Upper lobe of left lung (tissue), 6 donors: ENCODE data around the gene FADS2. TPM values are rescaled to one million over a fixed set of nuclear protein-coding genes. Genes with fewer than 3 reads are reported as not detected.

Experiments
- ATAC-seq, 2 donors: fragments of 200-7000 bp; cut with Tn5 transposase; one replicate each; pipeline ENCODE4 v1.9.1; 2022; ENCODE audit warnings: mild to moderate bottlenecking in 2 of 2, moderate library complexity in 2 of 2; ENCODE audit not compliant: low FRiP score in 2 of 2
- DNase-seq, 2 donors: peaks; one replicate each; pipeline ENCODE4 v3.0.0-alpha.2; 2019 to 2020
- H3K27ac ChIP-seq, 4 donors: fragments of 200-600 bp; sonication (generic); one replicate each; pipeline ENCODE4 v1.5.1; 2016 to 2019
- H3K27me3 ChIP-seq, 4 donors: fragments of 200-600 bp; sonication (generic); one replicate each; pipeline ENCODE4 v1.5.1; 2017 to 2019
- H3K36me3 ChIP-seq, 4 donors: fragments of 200-600 bp; sonication (generic); one replicate each; pipeline ENCODE4 v1.5.1; 2016 to 2019
- H3K4me1 ChIP-seq, 4 donors: fragments of 200-600 bp; sonication (generic); one replicate each; pipeline ENCODE4 v1.5.1; 2018 to 2019
- H3K4me3 ChIP-seq, 4 donors: fragments of 200-600 bp; sonication (generic); one replicate each; pipeline ENCODE4 v1.5.1; 2017 to 2019; ENCODE audit warnings: mild to moderate bottlenecking in 2 of 4, moderate library complexity in 1 of 4
- H3K9me3 ChIP-seq, 4 donors: fragments of 200-600 bp; sonication (generic); one replicate each; pipeline ENCODE4 v1.5.1; 2018 to 2019
- CTCF ChIP-seq, 6 experiments: fragments of 450-650 bp in 4 of 6; fragments of 200-600 bp in 2 of 6; sonication (generic) in 2 of 6; IDR thresholded peaks; one replicate each; pipeline ENCODE4 v1.5.1; 2016 to 2019; ENCODE audit warnings: antibody characterized with exemption in 6 of 6
- EP300 ChIP-seq, 4 donors: sonication (generic); formaldehyde crosslinking; IDR thresholded peaks; one replicate each; pipeline ENCODE4 v1.5.1; 2017; ENCODE audit warnings: antibody characterized with exemption in 4 of 4, control low read depth in 2 of 4
- POLR2A ChIP-seq, 4 donors: fragments of 450-650 bp; IDR thresholded peaks; one replicate each; pipeline ENCODE4 v1.5.1; 2016 to 2017; ENCODE audit warnings: antibody characterized with exemption in 4 of 4, mild to moderate bottlenecking in 2 of 4
- POLR2AphosphoS5 ChIP-seq, 2 donors: sonication (generic); formaldehyde crosslinking; IDR thresholded peaks; one replicate each; pipeline ENCODE4 v1.5.1; 2017; ENCODE audit warnings: antibody characterized with exemption in 2 of 2
- whole genome bisulfite sequencing, 2 donors: methylation state at CpG; one replicate each; pipeline ENCODE4 v1.1.5; 2017 to 2018; 5-methylcytosine and 5-hydroxymethylcytosine counted together
- total RNA-seq, 6 donors: library from RNA; depleted of rRNA in 4 of 6; stranded (reverse); fragments of >200 nt in 4 of 6; gene quantifications; one replicate each; pipeline versions ENCODE4 v1.1.0 to v1.2.1, GENCODE V29; 2016 to 2021
- donor health status: DM: no; HTN: no; CAD: no; lungs with moderate emphysema.
- donor health status: DM: no; HTN: yes; CAD: no; lungs with severe emphysema.

The FADS2 gene
- total RNA-seq, 6 donors from 2014 or later, result 13.5 to 92.5 (median 50.7) TPM

GRCh38 chr11:61903845-61904244 is 75.7 kb downstream of the FADS2 start:
- Histone ChIP-seq H3K27ac (no peak overlapping the region), H3K4me1 (peaks cover 0 to 4% (median 0%) of the 10 kb centered on the region in 4 donors), H3K27me3 (no peaks in the 10 kb centered on the region), H3K4me3 (no peak overlapping the region), H3K36me3 (peaks cover 0 to 20% (median 3%) of the 10 kb centered on the region in 4 donors), H3K9me3 (no peaks in the 10 kb centered on the region)
- ATAC-seq (no peak), DNase-seq (no peak)
- WGBS, 2 donors, result 89 to 96% methylated on average over 3 of the region's 3 CpGs
- TF ChIP-seq CTCF (IDR thresholded peaks at IDR 0.05) (no peak), POLR2A (IDR thresholded peaks at IDR 0.05) (no peak), POLR2AphosphoS5 (IDR thresholded peaks at IDR 0.05) (no peak)

- TF ChIP-seq CTCF (IDR thresholded peaks at IDR 0.05), result no peak
- no peak for TF ChIP-seq POLR2A (IDR thresholded peaks at IDR 0.05)
- peaks cover 0 to 3% (median 0%) of the 10 kb centered on the region in 4 donors for H3K4me1 ChIP-seq
- ATAC-seq (no peak), DNase-seq (peak; percentile 69 to 85)
- H3K36me3 ChIP-seq, result peaks cover 0 to 20% (median 3%) of the 10 kb centered on the region in 4 donors
- H3K27ac ChIP-seq, result no peak overlapping the region
- no peaks in the 10 kb centered on the region for H3K27me3 ChIP-seq
- WGBS, 2 donors, result 41 to 58% methylated on average over 4 to 18 of the region's 19 CpGs
- peak overlapping the region in 1 of 4 donors; percentile 17 for H3K4me3 ChIP-seq
- H3K9me3 ChIP-seq, result no peaks in the 10 kb centered on the region
These were observed 76.5 kb downstream of the FADS2 start for GRCh38 chr11:61904539-61905048.

GRCh38 chr11:61905067-61905696 is 77.1 kb downstream of the FADS2 start:
- no peak overlapping the region for H3K27ac ChIP-seq
- ATAC-seq, result no peak
- no peak for TF ChIP-seq POLR2AphosphoS5 (IDR thresholded peaks at IDR 0.05)
- no peak for TF ChIP-seq POLR2A (IDR thresholded peaks at IDR 0.05)
- no peak for TF ChIP-seq CTCF (IDR thresholded peaks at IDR 0.05)
- TF ChIP-seq EP300 (IDR thresholded peaks at IDR 0.05), result no peak

GRCh38 chr11:61905801-61906521 is 77.9 kb downstream of the FADS2 start:
- H3K9me3 ChIP-seq, result no peaks in the 10 kb centered on the region
- no peak overlapping the region for H3K4me3 ChIP-seq
- H3K36me3 ChIP-seq, result peaks cover 0 to 20% (median 3%) of the 10 kb centered on the region in 4 donors
- no peak for ATAC-seq
- H3K27me3 ChIP-seq, result no peaks in the 10 kb centered on the region
- no peak for TF ChIP-seq EP300 (IDR thresholded peaks at IDR 0.05)
- TF ChIP-seq CTCF (IDR thresholded peaks at IDR 0.05), result no peak
- no peak for TF ChIP-seq POLR2A (IDR thresholded peaks at IDR 0.05)
- TF ChIP-seq POLR2AphosphoS5 (IDR thresholded peaks at IDR 0.05), result no peak
- H3K4me1 ChIP-seq, result peaks cover 0 to 3% (median 0%) of the 10 kb centered on the region in 4 donors
- WGBS, 2 donors, result 83 to 93% methylated on average over 1 to 12 of the region's 14 CpGs
- H3K27ac ChIP-seq, result no peak overlapping the region
- DNase-seq, result no peak

More at GRCh38 chr11:61905067-61905696, 77.1 kb downstream of the FADS2 start:
- 95 to 99% methylated on average over 13 of the region's 13 CpGs for WGBS, 2 donors
- no peak overlapping the region for H3K4me3 ChIP-seq
- no peaks in the 10 kb centered on the region for H3K9me3 ChIP-seq
- peaks cover 0 to 20% (median 3%) of the 10 kb centered on the region in 4 donors for H3K36me3 ChIP-seq
- H3K27me3 ChIP-seq, result no peaks in the 10 kb centered on the region
- H3K4me1 ChIP-seq, result peaks cover 0 to 3% (median 0%) of the 10 kb centered on the region in 4 donors
- peak in 1 of 2 donors; percentile 77 for DNase-seq
